HG03575 (cell line): Measurements from ENCODE around the gene HSPB2.

Experiments
- ATAC-seq: cut with Tn5 transposase; IDR thresholded peaks from one replicate; pipeline ENCODE4 v1.9.1; 2021; ENCODE audit not compliant: unreplicated experiment, insufficient number of reproducible peaks, low FRiP score; ENCODE audit errors: extremely low read depth

HSPB2 gene

GRCh38 chr11:111961389-111962300, 49.1 kb downstream of the HSPB2 start:
- no peak for ATAC-seq
